Measurements from ENCODE around the gene MASP1. TPM values are rescaled to one million over a fixed set of nuclear protein-coding genes. Genes with fewer than 3 reads are reported as not detected.

MASP1 gene
- total RNA-seq, 1 experiment from 2014 or later: 1.0 TPM

DNA sequence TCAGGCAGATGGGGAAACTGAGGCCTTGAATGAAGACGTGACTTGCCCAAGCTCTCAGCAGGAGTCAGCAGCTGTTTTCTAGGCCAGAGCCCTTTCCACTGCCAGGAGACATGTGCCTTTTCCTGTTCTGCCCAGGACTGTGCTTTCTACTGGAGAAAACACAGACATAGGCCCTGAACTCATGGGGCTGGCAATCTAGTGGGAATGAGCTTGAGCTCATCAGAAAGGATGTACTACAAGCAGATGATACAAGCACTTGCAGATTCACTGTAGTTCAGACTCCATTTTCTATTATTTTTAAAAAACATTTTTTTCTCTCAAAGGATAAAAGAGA is 14.4 kb downstream of the MASP1 start:
- H2BK120ac ChIP-seq (ENCODE audit: low read depth, low read length, poor library complexity, severe bottlenecking): no peak overlapping the region
- no peak overlapping the region for H3K14ac ChIP-seq (ENCODE audit: insufficient read depth, low read length)
- H2BK15ac ChIP-seq (ENCODE audit: low read depth, low read length): no peak overlapping the region
- no peak overlapping the region for H4K91ac ChIP-seq (ENCODE audit: insufficient read length, low read depth, low read length)
- no peak overlapping the region for H4K5ac ChIP-seq (ENCODE audit: insufficient read length, low read depth, low read length)
- no peak overlapping the region for H2AFZ ChIP-seq (ENCODE audit: low read length)
- H2BK5ac ChIP-seq (ENCODE audit: insufficient read length, low read length): no peak overlapping the region
- Mint-ChIP-seq H3K9me3 (no peaks in the 10 kb centered on the region), H3K4me1 (peaks cover 31 to 44% of the 10 kb centered on the region in 2 experiments), H3K4me3 (no peak overlapping the region), H3K27me3 (ENCODE audit: low read depth) (no peaks in the 10 kb centered on the region; the same call in 1 of the 2 replicates), H3K27ac (no peak overlapping the region), H3K36me3 (ENCODE audit: insufficient read depth in 1 of 3, low read depth in 3 of 3) (no peaks in the 10 kb centered on the region)
- no peaks in the 10 kb centered on the region for H3K27me3 ChIP-seq (ENCODE audit: insufficient read depth, low read length)
- H3K23ac ChIP-seq (ENCODE audit: insufficient read length, low read depth, low read length): no peak overlapping the region
- H3K9me3 ChIP-seq (ENCODE audit: control insufficient read depth, low read depth, low read length): no peaks in the 10 kb centered on the region
- H3K4ac ChIP-seq (ENCODE audit: low read depth, low read length): no peak overlapping the region
- no peak overlapping the region for H3T11ph ChIP-seq (ENCODE audit: low read length)
- H2BK12ac ChIP-seq (ENCODE audit: insufficient read length, low read depth, low read length): no peak overlapping the region
- no peak overlapping the region for H4K8ac ChIP-seq (replicated peaks; ENCODE audit: insufficient read length, low read depth, low read length)
- H3K4me1 ChIP-seq (ENCODE audit: insufficient read depth, low read length): peaks cover 5% of the 10 kb centered on the region; the same call in 1 of the 2 replicates
- no peak overlapping the region for H2BK20ac ChIP-seq (ENCODE audit: low read depth, low read length, poor library complexity, severe bottlenecking)
- H3K56ac ChIP-seq (ENCODE audit: insufficient read length, low read depth, low read length): no peak overlapping the region
- no peaks in the 10 kb centered on the region for H3K23me2 ChIP-seq (ENCODE audit: insufficient read length, low read depth, low read length, poor library complexity, severe bottlenecking)
- DNase-seq: no peak
- no CpG with 5 or more reads among the region's 1 CpG for WGBS (ENCODE audit: extremely low coverage, insufficient read length, low lambda C conversion rate)
- no peak overlapping the region for H3K18ac ChIP-seq (ENCODE audit: insufficient read length, low read depth, low read length)
- no peak overlapping the region for H2AK5ac ChIP-seq (ENCODE audit: insufficient read length, low read length)
- no peaks in the 10 kb centered on the region for H4K20me1 ChIP-seq (ENCODE audit: control insufficient read depth, insufficient read depth, insufficient read length)
- TF ChIP-seq, protein P1, sequence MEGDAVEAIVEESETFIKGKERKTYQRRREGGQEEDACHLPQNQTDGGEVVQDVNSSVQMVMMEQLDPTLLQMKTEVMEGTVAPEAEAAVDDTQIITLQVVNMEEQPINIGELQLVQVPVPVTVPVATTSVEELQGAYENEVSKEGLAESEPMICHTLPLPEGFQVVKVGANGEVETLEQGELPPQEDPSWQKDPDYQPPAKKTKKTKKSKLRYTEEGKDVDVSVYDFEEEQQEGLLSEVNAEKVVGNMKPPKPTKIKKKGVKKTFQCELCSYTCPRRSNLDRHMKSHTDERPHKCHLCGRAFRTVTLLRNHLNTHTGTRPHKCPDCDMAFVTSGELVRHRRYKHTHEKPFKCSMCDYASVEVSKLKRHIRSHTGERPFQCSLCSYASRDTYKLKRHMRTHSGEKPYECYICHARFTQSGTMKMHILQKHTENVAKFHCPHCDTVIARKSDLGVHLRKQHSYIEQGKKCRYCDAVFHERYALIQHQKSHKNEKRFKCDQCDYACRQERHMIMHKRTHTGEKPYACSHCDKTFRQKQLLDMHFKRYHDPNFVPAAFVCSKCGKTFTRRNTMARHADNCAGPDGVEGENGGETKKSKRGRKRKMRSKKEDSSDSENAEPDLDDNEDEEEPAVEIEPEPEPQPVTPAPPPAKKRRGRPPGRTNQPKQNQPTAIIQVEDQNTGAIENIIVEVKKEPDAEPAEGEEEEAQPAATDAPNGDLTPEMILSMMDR (conservative IDR thresholded peaks at IDR 0.05): no peak
- no peaks in the 10 kb centered on the region for H3K79me2 ChIP-seq (ENCODE audit: insufficient read depth, low read length)
- no peak overlapping the region for H3K27ac ChIP-seq (ENCODE audit: insufficient read length, low read depth, low read length)
- H3K9ac ChIP-seq (ENCODE audit: extremely low read depth, insufficient read length, low read length): no peak overlapping the region
- H3K79me1 ChIP-seq (ENCODE audit: insufficient read depth, low read depth, low read length, poor library complexity, severe bottlenecking): no peaks in the 10 kb centered on the region
- H3K4me2 ChIP-seq (ENCODE audit: insufficient read depth, insufficient read length, low read length): no peak overlapping the region

Measured in H9 (cell line).